Amniotic stem cell (primary cell): ENCODE data around the gene HOXA6.

ENCODE experiments used
- DNase-seq: peaks from one replicate; lab custom pipeline; 2025; lab: John Stamatoyannopoulos, UW

The HOXA6 gene

DNA sequence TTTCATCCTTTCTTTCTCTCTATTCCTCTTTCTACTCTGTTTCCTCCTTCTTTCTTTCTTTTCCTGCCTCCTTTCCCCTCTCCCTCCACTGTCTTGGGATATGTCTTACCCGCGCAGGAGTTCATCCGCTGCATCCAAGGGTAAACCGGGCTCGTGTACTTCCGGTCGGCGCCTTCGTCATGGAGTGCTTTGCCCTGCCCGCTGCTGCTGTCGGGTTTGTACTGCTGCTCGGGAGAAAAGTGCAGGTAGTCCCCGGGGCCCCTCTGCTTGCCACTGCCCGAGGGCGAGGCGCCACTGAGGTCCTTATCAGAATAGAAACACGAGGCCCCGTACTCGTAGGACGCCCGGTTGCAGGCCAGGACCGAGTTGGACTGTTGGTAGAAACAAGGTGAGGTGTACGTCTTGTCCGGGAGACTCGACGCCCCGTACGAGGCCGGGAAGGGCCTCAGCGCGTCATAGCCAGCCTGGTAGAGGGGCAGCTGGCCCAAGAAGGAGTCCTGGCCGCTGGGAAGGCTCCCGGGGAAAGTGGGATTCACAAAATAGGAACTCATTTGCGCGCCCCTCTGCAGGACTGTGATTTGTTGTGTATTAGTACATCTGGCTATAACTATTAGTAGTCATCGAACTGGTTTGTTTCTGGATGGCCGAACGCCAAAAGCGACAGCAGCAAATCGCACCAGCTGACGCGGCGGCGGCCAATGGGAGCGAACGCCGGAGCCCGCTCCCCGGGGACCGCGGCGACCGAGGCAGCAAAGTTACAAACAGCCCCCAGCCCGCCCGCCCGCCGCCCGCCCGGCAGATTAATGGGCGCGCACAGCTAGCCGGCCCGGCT, at the start of gene HOXA6:
HOXA6 (minus strand) TSS at position 576 of the 832 bp plus-strand sequence; CDS start at position 551, 25 bp downstream.
- no peak for DNase-seq

DNA sequence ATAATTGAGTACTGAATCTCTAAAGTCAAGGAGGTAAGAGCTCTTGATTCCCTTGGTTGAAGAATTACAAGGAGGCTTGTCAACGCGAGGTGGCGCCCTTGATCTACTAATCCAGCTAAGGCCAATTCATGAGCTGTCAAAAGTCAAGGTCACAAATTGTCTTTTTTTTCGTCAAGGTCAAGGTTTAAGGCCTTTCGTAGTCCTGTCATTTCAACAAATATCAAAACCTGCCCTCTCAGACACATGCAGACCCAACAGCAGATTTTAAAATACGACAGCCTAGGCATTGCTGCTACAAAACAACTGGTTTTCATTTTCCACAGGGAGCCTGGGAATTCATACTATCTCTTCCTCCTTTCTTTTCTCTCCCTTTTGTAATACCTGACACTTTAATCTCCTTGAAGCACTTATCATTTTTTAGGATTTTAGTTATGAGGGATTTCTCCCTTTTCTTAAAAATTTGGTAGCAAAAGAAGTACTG, 48.8 kb upstream of the HOXA6 start:
- DNase-seq = peak; percentile 46

DNA sequence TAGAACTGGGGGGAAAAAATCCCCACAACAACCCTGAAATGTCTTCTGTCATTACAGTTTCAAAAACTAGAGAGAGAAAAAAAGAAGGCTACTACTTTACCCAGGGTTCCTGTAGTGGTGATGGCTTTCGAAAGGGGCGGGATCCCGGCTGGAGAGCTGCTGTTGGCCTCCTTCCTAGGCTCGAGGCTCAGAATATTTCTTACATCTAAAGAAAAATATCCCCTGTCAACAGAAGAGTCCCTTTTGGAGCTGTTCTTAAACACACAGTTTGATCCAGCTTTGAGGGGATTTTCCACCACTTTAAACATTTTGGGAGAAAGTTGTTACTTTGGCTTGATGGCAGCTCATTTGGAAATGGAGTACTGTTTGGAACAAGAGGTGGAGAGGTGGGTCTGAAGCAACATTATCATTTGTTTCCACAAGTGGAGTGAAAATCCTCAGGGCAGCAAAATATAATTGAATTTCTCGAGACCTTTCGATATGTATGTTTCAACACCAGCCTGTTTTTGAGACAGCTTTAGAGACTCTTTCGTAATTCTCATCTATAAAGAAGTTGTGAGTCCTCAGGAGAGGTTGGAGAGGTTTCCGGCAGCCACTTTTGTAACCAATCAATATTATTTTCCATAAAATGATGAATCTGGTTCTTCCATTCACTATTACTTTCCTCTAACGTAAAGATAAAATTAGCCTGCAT, 47.3 kb upstream of the HOXA6 start:
- no peak for DNase-seq

DNA sequence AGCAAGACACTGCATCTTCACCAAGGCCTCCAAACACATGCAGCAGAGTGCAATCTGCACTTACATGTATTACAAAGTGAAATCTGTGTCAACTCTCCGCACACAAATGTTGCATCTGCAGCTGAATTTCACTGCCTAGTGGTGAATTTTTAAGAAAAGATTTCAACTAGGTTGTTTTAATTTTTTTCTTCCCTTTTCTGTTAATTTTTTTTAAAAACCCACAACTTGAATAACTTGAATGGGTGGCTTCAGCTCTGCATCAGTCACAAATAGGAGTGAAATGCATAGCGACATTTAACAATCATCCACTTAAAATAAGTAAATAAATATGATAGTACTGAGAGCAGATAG, 46.4 kb upstream of the HOXA6 start:
- no peak for DNase-seq

DNA sequence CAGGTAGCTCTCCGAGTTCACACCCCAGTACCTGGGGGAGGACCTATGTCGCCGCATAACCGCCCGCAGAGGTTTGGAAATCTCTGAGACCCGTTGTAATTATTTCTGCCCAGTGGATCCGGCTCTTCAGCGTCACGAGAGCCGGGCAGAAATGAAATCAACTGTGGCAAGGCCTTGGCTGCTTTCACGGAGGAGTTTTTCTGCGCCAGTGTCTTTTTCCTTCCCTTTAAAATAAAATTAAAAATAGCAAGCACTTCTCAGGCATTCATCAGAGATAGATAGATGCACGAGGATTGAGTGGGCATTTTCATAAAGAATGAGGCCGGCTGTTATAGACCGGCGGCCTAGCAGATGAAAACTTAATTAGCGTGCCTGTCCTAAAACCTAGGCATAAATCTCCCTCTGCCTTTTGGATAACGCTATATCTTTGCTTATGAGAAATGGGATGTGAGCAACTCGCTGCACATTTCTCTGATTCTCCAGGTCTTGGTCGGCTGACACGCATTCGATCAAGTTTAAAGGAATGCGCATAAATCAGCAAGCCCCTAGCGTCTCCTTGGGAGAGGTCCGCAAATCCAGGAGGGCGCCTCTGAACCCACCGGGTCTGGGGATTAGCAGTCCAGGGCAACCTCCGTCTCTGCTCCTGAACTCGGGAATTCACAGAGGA, 45.9 kb upstream of the HOXA6 start:
- no peak for DNase-seq

DNA sequence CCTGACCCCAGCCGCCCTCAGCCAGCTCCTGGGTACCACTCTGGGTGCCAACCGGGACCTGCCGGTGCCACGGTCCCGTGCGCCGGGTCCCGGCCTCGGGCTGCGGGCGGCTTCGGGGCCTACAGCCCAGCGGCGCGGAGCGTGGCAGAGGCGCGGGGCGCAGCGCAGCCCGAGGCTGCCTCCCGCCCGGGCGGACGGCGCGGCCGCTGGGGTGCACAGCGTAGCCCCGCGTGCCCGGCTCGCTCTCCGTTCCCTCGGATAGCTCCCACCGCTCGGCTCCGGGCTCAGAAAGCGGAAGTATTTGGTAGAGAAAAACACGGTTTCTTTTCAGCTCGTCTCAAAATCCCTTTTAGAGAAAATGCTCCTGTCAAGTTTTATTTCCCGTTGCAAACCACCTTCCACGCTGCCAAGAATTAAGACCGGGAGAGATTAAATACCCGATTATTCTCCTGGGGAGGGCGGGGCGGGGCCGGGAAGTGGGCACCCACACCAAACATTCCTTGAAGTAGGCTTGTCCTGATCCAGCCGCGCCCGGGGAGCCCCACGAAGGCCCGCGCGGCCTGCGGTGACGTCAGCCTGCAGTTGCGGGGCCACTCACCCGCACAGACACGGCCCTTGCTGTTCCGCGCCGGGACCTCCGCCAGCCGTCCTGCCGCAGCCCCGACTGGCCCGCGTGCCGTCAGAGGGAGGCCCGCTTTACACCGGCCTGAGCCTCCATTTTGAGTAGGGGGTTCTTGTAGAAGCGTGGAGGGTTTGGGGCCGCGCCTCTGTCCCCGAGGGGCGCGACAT, 45.2 kb upstream of the HOXA6 start:
- DNase-seq = no peak

DNA sequence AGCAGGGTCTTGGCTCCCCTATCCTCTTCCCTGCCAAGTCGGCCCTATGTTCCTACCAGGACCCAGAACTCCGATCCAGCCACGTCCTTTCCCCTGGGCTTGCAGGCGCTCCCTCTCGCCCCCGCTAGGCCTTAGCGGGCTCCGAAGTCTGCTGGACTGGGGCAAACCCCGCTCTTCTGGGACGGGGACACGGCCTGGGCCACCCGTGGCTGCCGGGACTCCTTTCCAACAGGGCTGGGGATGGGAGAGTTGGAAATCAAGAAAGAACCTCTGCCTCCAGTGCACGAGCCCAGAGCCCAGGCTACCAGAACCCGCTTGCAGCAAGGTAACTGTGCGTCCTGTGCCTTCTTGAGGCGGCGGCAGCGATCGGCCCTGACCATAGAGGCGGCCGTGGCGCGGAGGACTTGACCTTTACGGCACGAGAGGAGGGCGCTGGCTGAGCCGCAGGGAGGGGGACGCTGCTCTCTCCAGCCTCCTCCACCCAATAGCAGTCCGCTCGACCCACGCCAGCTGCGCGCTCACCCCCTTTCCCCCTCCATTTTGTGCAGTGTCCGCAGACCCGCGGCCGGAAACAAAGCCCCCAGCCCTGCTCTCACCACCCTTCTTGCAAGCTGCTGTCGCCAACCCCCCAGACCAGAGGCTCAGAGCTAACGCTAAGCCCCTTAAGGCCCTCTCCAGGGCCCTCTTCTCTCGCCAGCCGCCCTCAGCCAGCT, 44.4 kb upstream of the HOXA6 start:
- DNase-seq = no peak

DNA sequence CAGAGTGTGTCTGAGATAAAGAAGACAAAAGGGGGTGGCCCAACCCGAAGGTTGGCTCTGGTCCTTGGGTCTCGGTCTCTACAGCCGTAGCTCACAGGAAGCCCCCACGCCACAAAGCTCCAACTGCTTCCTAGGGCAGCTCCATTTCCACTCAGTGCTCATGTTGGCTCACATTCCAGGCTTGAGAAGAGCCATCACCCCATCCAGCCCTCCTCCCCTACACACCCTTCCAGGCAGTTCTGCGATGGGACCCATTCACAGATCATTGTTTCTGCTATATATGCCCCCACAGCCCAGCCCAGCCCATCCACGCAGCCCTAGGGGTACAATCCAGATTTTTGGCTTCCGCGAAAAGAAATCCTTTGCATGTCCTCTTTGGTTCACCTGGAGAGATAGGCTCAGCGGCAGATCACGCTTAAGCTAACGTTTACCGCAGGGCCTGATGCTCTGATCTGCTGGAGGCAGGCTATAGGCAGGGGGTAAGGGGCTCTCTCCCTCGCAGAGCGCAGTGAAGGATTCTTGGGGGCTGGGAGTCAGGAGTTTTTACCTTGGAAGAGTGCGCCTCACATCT, 43.7 kb upstream of the HOXA6 start:
- DNase-seq = no peak

DNA sequence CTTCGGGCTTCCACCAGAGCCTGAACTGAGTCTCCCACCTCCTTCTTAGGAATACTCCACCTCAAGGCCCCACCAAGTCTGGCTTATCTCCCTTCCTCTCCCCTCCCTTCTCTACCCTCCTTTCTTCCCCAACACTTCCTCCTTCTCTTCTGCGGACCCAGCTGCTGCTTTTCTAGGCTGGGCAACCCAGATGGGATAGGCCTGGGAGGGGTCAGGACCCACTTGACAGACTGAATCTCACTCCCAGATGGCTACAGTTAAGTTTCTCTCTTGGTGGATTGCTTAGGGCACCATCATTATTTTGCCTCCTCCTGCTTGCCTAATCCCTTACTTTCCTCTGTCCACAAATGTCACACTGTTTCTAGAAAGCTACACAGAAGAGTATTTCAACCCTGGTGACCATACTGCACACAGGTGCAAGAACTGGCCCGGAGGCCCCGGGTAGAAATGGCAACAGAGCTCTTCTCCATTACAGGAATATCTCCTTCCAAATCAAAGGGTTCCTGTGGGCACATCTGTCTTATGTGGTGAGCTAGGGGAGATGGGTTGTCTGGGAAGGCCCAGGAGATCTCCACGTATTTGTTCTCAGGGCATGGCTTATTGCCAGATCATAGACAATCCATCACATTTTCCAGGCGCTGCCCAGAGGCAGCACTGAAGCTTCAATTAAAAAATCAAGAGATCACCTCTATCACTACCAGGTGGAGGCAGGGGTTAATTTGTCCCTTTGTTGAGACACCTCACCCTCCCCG, 42.6 kb upstream of the HOXA6 start:
- DNase-seq = no peak

DNA sequence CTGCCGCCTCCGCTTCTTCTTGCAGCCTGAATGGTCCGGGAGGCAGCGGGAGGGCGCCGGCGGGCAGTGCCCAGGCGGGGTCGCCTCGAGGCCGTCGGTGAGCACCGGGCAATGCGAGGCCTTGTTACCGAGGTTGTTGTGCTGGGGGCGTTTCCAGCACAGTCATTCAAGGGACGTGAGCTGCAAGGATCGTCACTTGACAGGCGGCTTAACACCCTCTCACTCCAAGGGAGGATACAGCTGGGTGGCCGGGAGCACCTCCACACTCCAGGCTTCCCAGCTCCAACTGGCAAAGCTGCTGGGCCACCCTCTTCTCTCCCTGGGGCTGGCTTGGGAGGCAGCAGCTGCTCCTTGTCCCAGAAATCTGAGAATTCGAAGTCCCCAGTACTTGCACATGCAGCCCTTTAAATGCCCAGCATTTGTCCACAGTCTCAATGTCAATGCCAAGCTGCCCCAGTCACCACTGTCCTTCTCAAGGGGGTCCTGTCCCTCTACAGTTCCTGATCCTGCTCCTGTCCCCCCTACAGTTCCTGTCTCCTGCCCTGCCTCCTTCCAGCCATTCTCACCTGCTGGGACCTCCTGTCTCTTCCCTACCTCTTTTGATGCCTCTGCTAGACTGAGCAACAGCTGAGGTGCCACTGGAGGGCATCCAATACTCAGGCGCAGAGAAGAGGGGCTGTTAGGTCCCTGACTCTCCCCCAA, 41.9 kb upstream of the HOXA6 start:
- no peak for DNase-seq

DNA sequence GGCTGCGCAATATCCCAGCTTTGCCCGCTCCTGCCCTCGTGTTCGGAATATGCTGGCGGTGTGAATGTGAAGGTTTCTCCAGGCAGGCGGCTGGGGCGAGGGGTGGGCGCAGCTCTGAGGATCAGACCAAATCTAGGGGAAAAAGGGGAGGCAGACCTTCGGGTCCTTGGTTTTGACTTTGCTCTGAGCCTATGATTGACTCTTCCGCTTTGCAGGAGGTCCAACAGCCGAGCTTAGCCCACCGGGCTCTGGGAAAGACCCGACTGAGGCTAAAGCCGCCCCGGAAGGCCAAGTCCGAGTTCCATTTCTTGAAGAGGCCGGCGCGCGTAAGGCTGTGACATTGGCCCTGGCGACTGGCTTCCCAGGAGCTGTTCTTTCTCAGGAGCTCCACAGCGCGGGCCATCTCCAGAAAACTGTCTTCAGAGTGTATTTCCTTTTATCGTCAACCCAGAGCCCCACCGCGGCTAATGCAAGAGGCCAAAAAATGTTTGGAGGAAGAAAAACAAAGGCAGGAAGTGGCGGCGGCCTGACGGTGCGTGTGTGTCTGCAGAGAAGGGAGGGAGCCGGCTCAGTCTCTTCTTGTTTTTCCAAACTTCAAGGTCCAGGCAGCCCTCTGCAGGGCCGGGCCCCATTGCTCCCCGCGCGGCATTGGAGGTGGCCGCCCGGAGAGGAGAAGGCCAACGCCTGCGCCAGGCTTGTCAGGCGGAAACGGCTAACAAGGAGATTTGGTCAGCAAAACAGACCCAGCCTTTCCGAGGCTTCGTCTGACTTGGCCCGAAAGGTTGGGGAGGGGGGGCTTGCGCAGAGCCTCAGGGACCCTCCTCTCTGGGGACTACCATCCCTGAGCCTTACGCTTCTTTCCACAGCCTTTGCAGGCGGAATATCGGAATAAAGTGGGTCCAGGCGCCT, 41.1 kb upstream of the HOXA6 start:
- no peak for DNase-seq

DNA sequence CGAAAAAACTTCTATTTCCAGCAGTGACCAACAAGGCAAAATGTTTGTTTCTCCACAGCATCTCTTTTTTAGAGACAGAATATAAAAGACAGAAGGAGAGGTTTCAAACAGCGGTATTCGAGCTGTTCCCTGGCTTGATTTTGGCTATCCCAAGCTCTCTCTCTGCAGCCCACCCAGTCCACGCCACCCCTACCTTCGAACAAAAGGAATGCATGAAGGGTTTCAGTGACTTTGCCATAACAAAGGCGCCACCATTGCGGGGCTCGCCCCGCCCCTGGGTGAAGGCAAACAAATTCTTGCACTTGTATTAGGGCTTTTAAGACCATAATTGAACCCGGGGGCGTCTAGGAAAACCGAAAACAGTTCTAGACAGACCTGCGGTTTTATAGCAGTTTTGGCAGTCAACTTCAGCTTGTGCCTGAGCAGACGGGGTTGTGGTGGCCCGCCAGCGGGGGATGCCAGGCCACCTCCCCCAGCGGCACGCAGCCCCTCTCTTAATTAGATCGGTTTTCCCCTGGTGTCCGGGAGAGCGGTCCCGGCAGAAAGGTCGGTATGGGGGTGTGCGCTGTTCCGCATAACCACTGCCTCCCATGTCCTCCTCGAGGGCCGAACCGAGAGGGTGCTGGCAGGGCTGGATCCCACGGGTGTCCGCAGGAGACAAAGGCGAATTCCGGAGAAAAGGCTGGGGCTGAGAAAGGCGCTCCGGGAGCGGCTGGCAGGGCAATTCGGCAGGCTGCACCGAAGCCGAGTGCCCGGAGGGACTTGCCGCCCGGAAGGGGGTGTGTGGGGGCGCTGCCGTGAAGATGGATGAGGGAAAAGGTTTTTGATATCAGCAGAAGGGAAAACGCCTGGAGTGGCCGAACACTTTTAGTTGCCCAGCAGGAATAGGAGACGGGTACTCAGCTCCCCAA, 40.2 kb upstream of the HOXA6 start:
- no peak for DNase-seq

DNA sequence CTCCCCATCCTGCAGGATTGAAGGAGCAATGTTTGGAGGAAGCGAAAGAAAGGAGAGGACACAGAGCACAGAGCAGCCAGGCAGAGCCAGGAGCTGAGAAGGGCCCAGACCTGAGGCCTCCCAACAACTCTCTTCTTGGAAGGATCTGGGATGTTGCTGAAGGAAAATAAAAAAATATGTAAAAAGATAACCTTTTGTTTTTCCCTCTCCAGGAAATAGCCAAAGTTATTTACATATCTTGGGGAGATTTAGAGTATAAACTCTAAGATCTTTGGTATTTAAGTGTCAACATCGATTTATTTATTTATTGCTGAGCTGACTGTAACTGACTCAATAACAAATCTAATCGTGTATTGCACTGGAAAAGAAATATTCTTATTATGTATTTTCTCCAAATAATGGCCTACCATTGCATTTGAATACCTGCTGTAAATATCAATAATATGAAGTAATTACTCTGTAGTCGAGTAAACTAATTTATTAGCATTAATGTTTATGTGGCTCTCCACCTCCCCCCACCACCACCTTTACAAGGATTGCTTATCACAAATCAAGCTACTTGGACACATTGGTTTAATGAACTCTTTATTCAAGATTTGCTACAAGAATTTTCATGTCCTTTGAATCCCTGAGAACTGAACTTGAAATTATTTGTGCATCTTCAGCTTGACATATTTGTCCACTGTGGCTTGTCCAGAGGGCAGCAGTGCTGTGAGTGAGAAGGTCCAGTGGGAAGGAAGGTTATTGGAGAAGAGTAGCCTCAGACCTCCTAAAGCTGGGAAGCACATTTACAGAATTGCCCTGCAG, 39.3 kb upstream of the HOXA6 start:
- no peak for DNase-seq

DNA sequence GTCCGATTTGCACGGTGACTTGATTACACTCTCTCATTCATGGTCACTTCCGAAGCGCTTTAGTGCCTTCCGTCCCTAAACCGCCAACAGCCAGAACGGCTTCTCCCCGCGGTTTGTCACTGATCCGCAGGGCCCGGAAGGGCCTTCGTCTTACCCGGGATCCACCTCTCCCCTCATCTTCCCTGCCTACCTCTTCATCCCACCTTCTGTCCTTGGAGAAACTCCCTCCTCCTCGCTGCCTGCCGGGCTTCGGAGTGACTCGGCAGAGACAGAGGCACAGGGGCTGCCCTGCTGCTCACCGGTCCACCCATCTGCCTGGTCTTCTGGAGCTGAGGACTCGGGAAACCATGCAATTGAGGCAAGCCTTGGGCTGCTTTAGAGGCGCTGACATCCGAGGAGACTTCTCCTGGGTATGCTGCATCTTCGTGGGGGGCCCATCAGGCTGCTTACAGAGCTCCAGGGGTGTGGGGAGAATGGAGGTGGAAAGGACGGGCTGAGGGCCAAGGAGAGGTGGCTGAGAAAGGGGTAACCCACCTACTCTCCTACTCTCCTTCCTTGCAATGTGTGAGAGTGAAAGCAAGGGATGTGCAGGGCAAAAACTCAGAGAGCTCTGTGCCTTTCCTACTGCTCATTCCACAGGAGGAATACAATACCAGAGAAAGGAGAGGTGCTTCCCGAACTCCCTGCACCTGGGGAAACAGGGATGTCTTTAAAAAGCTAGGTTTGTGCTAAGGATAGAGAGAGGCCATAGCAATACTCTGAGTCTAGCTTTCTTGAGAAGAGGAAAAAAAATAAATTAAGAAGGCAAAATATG, 38.5 kb upstream of the HOXA6 start:
- DNase-seq = no peak

DNA sequence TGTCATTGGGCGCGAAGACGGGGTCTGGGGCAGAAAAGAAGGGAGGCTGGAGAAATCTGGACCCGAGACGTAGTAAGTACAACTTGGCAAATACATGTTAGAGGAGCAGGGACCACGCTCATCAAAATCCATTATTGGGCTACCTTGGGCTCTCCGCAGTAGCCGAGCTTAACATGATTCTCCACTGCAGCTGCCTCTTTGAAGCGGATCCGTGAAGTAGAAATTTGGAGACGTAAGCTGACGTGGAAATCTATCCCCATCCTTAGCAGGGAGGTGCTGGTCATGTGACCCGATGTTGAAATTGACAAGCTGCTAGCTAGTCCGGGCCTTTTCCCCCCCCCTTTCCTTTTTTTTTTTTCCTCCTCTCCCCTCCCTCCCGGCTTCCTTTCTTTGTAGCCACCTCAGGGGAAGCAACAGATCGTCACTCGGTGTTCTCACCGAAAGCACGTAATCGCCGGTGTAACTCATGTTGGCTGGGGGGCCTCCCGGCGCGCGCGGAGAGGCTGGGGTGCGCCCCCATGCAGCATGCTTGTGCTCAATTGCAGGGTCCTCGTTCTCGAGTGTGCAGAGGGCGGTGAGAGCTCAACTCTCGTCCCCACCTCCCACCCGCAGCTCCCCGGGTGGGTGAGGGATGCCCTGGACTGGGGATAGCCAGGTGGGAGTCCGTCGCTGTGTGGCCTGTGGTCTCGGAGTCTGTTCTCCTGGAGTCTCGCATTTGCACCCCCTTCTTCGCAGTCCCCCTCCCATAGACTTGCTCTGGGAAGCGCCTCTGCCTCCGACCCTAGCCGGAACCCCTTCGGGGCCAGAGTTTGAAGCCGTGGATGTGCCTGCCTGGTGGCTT, 37.7 kb upstream of the HOXA6 start, which contains the start of gene HOXA11:
HOXA11 (minus strand) TSS at position 220 of the 841 bp plus-strand sequence; CDS start at position 132, 88 bp downstream.
- DNase-seq = no peak
